ENCODE results near the gene C12orf42. TPM values are rescaled to one million over a fixed set of nuclear protein-coding genes. Genes with fewer than 3 reads are reported as not detected.

Gene C12orf42
- total and polyA plus RNA-seq, 9 donors = not detected

- intact Hi-C loops (cut with DNase I) = no loop called here
- no peak for DNase-seq
- WGBS, 3 donors = 79 to 87% (median 84%) methylated on average over 4 of the region's 4 CpGs
- TF ChIP-seq POLR2A (IDR thresholded peaks at IDR 0.05) (no peak), EP300 (IDR thresholded peaks at IDR 0.05) (no peak), CTCF (IDR thresholded peaks at IDR 0.05) (no peak)
- no peaks in the 10 kb centered on the region for H3K9me3 ChIP-seq
- H3K27ac ChIP-seq = no peak overlapping the region
- H3K4me1 ChIP-seq (ENCODE audit: insufficient read depth) = no peaks in the 10 kb centered on the region
- H3K27me3 ChIP-seq = no peaks in the 10 kb centered on the region
- no peaks in the 10 kb centered on the region for H3K36me3 ChIP-seq
- H3K4me3 ChIP-seq = no peak overlapping the region
Observed at GRCh38 chr12:103391103-103391502, 104.7 kb downstream of the C12orf42 start.

DNA sequence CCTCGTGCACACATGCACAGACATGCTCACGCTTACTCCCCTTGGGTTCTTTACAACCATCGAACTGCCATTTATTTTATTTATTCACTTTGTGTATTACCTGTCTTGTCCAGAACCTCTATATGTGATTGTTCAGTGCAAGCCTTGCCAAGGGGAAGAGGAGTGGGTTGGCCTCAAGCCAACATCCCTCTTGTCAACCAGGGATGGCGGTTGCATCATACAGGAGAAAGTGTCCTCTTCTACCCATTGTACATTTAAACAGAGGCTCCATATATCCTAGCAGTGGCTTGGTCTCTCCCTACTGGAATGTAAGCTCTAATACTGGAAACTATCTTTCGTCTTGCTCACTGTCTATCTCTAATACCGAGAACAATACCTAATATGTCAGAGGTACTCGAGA, 108.4 kb downstream of the C12orf42 start:
- no peak for DNase-seq
- intact Hi-C loops (cut with DNase I) = no loop called here

GRCh38 chr12:103386451-103386850, 109.3 kb downstream of the C12orf42 start:
- Histone ChIP-seq H3K27me3 (no peaks in the 10 kb centered on the region), H3K27ac (no peak overlapping the region), H3K9me3 (no peaks in the 10 kb centered on the region), H3K4me3 (no peak overlapping the region), H3K36me3 (no peaks in the 10 kb centered on the region), H3K4me1 (ENCODE audit: insufficient read depth) (no peaks in the 10 kb centered on the region)
- no peak for TF ChIP-seq CTCF (IDR thresholded peaks at IDR 0.05)
- no peak for TF ChIP-seq POLR2A (IDR thresholded peaks at IDR 0.05)
- intact Hi-C loops (cut with DNase I) = no loop called here
- 77 to 87% (median 87%) methylated on average over 3 of the region's 3 CpGs for WGBS, 3 donors
- DNase-seq = no peak

More for the DNA sequence above, 108.4 kb downstream of the C12orf42 start:
- Histone ChIP-seq H3K9me3 (no peaks in the 10 kb centered on the region), H3K27me3 (no peaks in the 10 kb centered on the region), H3K27ac (no peak overlapping the region), H3K4me3 (no peak overlapping the region), H3K4me1 (ENCODE audit: insufficient read depth) (no peaks in the 10 kb centered on the region), H3K36me3 (no peaks in the 10 kb centered on the region)
- WGBS, 3 donors = 85 to 89% (median 86%) methylated on average over 7 of the region's 7 CpGs
- TF ChIP-seq CTCF (IDR thresholded peaks at IDR 0.05) (no peak), EP300 (IDR thresholded peaks at IDR 0.05) (no peak), POLR2A (IDR thresholded peaks at IDR 0.05) (no peak)

- TF ChIP-seq CTCF (IDR thresholded peaks at IDR 0.05) (no peak), POLR2A (IDR thresholded peaks at IDR 0.05) (no peak), EP300 (IDR thresholded peaks at IDR 0.05) (no peak)
- intact Hi-C loops (cut with DNase I) = no loop called here
- 41 to 70% (median 54%) methylated on average over 1 of the region's 1 CpG for WGBS, 3 donors
- Histone ChIP-seq H3K9me3 (no peaks in the 10 kb centered on the region), H3K4me1 (ENCODE audit: insufficient read depth) (no peaks in the 10 kb centered on the region), H3K36me3 (no peaks in the 10 kb centered on the region), H3K4me3 (no peak overlapping the region), H3K27ac (no peak overlapping the region), H3K27me3 (no peaks in the 10 kb centered on the region)
- DNase-seq = no peak
Observed at GRCh38 chr12:103382736-103383346, 112.9 kb downstream of the C12orf42 start.
